Measurements from ENCODE around the gene DNAI1.

DNAI1 gene

GRCh38 chr9:34490360-34490759 is 31.8 kb downstream of the DNAI1 start:
- no peak for DNase-seq (ENCODE audit: low read depth, low spot score)

- no peak for DNase-seq (ENCODE audit: low read depth, low spot score)
These were observed 32.2 kb downstream of the DNAI1 start for GRCh38 chr9:34490760-34491159.

DNA sequence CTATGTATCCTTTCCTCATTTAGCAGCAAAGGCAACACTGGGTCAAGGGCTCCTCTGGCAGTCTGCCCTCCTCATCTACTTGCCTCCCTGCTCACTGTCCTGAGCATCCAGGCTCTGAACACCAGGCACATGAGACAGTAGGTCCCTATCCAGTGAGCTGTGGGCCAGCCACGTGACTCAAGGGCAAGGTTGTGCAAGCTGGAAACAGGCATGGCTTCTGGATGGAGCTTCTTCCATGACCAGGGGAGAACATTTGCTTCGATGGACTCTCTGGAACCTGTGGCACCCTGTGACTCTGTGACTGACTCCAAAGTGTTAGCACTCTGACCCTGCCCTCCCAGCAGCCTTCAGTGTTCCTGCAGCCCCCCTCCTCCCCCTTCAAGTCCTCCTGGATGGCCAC is 33.0 kb downstream of the DNAI1 start:
- no peak for DNase-seq (ENCODE audit: low read depth, low spot score)

- no peak for DNase-seq (ENCODE audit: low read depth, low spot score)
These were observed 33.4 kb downstream of the DNAI1 start for GRCh38 chr9:34492051-34492450.

DNA sequence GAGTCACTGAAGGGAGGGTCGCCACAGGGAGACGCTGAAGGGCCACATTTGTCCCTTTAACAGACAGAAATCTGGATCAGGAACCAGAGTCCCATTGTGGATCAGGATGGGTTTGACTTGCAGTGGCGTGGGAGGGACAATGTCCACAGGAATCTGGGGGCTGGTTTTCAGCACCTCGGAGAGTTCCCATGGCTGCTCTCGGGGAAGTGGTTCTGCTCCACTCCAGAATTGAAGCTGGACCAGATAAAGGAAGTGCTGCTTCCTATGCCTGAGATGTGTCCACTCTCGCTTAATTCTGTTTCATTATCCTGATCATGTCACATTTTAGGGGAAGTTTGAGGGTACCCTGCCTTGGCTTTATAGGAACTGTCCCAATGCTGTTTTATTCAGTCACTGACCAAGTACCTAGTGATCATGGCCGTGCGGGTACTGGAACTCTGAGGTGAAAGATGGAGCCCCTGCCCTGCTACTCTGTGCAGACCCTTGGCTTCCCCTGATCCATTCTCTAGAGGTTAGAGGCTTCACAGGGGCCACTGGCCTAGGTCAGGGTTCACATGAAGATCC is 35.4 kb downstream of the DNAI1 start:
- no peak for DNase-seq (ENCODE audit: low read depth, low spot score)

- no peak for DNase-seq (ENCODE audit: low read depth, low spot score)
These were observed 37.6 kb downstream of the DNAI1 start for GRCh38 chr9:34496149-34496712.

DNA sequence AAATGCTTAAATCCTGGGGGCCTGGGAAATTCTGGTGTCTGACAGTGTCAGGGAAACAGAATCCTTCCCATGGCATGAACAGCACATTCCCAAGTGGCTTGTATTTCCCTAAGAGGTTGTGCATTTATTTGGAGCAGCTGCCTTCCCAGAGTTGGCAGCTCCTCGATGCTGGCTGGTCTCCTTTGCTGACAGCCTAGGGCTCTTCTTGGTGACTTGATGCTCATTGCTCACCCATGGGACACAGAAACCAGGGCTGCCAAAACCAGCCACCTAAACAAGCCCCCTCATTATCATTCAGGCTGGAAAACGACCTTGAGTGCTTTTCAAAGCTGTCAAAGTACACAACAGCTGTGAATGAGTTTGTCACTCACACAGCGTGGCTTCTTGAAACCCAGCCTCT is 39.9 kb downstream of the DNAI1 start:
- no peak for DNase-seq (ENCODE audit: low read depth, low spot score)

DNA sequence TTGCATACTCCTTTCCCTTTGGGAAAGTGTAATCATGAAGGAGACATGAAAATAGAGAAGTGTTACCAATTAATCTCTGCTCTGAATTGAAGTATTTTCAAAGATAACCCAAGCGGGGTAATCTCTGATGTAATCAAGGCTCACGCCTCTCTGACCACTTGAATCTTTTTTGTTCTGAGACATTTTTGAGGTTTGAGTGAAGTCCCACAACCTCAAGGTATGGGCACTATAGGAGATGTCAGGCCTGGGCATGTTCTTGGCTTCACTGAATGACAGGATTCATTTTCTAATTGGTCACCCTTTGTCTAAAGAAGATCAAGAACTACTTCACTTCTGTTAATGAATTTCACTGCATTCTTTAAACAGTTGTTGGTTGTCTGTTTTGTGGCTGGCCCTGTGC is 40.5 kb downstream of the DNAI1 start:
- no peak for DNase-seq (ENCODE audit: low read depth, low spot score)

GRCh38 chr9:34500623-34501267 is 42.1 kb downstream of the DNAI1 start:
- DNase-seq (ENCODE audit: low read depth, low spot score) = no peak

DNA sequence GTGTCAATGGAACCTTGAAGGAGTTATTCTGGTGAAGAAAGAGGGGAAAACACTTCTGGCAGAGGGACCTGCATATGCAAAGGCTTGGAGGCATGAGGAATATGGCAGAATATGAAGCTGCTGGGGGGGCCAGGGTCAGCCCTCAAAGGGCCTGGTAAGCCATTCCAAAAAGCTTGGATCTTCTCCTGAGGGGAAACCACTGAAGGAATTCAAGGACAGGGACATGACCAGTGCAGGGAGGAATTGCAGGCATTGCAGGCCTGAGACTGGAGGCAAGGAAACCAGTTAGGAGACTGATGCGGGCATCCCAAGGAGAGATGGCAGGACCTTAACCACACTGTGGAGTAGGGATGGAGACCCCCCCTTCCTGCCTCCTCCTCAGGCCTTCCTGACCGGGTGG is 42.8 kb downstream of the DNAI1 start:
- DNase-seq (ENCODE audit: low read depth, low spot score) = no peak

DNA sequence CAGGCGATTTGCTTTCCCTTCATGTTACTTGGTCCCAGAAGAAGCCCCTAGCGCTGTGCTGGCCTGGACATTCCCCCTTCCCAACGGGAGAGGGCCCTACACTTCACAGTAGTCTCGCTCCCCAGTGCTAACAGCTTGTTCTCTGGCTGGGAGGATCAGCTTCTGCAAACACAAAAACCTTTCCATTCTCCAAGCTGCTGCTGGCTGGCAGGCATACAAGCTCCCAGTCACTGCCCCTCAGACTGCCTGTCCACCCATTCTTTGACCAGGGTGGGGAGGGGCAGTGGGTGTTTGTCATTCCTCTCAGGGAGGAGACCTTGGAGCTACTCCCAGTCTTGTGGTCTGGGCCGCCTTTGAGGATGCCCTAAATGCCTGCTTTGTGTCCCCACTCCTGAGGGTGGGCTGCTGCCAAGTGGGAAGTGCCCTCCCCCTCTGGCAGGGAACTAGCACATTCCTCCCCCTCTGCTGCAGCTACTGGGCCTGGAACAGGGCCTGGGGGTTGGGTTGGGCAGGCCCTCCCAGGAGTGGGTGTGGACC is 43.4 kb downstream of the DNAI1 start:
- no peak for DNase-seq (ENCODE audit: low read depth, low spot score)

DNA sequence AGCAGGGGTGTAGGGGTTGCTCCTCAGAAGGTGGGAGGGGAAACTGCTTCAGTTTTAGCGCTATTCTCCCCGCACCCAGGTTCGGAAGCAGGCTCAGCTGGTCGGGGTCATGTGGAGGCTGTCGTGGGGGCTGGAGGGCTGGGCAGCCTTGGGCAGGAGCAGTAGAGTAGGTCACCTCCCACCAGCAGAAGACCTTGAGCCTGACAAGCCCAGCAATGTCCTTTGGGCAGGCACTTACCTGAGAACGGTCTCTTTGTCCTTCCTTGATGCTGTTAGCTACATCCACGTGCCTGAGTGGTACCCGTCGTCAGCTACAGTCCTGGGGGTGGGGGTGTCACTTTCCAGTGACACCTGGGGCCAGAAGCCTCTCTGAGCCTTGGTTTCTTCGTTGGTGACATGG is 43.9 kb downstream of the DNAI1 start:
- no peak for DNase-seq (ENCODE audit: low read depth, low spot score)

- DNase-seq (ENCODE audit: low read depth, low spot score) = no peak
These were observed 44.3 kb downstream of the DNAI1 start for GRCh38 chr9:34502891-34503290.

- DNase-seq (ENCODE audit: low read depth, low spot score) = no peak
These were observed 44.8 kb downstream of the DNAI1 start for GRCh38 chr9:34503406-34503805.

DNA sequence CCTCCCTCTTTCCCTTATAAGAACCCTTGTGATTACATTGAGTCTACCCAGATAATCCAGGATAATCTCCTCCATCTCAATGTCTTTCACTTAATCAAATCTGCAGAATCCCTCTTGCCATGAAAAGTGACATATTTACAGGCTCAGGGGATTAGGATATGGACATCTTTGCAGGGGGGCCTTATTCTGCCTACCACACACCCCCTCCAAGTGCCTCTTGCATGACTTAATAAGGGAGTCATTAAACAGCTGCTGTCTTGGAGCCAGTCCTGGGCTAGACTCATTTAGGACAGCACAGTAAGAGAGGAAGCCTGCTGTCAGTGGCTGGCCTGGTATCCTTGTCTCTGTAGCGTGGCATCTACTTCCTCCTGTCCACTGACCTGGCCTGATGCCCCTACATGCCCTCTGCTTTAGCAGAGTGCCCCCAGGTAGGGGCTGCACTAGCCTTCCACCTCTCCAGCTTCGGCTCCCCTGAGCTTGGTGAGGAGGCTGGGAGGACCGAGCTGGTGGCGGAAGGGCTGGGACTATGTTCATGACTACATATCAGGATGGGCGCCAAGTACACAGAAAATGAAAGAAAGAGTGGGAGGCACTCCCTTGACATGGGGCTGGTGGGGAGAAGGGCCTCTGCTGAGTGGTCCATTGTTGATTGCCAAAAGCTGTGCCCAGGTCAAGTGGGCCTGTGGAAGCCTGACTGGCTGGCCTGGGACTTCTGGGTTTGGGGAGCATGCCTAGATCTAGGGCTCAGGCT is 46.9 kb downstream of the DNAI1 start:
- no peak for DNase-seq (ENCODE audit: low read depth, low spot score)

DNA sequence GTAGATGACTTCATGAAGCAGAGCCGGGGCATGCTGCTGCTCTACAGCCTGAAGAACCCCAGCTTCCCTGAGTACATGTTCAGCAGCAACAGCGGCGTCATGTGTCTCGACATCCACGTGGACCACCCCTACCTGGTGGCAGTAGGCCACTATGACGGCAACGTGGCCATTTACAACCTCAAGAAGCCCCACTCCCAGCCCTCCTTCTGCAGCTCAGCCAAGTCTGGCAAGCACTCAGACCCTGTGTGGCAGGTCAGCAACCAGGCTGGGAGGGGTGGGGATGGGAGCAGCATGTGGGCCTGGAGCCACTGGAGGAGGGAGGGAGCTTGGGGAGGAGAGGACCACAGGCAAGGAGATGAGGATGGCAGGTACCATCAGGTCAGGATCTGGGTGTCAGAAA is 48.0 kb downstream of the DNAI1 start:
- no peak for DNase-seq (ENCODE audit: low read depth, low spot score)

DNA sequence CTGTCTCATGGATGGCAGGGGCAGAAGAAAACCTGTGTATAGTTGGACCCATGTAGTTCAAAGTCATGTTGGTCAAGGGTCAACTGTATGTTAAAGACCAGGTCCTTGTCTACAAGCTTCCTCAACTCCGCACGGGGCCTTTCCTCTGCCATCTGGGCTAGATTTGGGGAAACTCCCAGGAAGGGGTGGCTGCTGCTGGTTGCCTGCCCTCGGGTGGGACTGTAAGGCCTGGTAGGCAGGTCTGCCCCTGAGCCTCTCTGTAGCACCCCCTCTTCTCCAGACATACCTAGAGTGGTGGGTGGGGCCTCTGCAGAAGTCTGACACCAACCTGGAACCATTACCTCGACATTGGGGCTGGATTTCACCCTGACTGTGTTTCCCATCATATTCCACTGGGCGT is 49.0 kb downstream of the DNAI1 start:
- no peak for DNase-seq (ENCODE audit: low read depth, low spot score)

DNA sequence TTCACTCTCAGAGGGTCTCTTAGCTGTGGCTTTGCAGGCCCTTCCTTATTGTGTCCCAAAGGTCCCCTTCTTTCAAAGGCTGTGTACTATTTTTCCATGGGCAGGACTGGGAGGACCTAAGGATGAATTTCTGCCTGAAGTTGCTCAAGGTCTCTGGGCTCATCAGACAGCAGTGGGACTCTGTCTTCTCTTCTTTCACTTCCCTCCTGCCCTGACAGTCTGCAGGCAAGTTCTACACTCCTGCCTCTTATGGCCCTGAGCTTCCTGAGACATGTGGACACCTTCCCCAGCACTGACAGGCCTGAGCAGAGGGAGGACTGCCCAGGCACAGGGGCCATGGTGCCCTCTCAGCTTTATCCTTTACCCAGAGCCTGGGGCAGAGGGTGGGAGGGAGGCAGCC is 49.4 kb downstream of the DNAI1 start:
- DNase-seq (ENCODE audit: low read depth, low spot score) = no peak

DNA sequence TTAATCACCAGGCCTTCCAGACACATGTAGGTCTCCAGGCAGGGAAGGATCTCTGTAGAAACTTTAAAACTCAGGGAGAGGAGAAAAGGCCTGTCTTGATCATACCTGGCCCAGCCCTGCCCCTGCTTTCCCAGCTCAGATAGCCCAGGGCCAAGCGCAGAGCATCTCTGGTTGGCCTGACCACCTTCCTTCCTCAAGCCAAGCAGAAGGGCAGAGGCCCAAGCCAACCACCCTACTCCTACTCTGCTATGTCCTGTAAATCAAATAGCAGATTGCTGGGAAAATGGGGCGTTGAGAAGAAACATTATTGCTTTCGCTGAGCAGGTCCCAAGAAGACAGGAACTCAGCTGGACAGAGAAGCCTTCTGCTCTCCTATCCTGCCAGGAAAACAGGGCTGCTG is 49.9 kb downstream of the DNAI1 start:
- DNase-seq (ENCODE audit: low read depth, low spot score) = no peak

DNA sequence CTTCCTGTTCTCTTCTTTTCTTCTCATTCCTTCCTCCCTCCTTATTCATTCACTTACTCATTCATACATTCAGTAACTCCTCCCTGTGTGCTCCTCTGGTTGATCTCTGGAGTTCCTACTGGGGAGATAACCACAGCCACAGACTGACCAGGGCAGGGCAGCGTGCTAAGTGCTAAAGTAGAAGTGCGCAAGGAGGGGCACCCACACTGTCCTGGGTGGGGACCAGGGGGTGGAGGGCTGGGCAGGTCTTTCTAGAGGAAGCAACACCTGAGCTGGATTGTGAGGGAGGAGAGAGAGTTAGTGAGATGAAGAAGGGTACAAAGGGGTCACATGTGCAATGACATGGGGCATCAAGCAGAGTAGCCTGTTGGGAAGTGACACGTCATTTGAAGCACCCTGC is 50.3 kb downstream of the DNAI1 start:
- DNase-seq (ENCODE audit: low read depth, low spot score) = no peak

- DNase-seq (ENCODE audit: low read depth, low spot score) = no peak
These were observed 52.2 kb downstream of the DNAI1 start for GRCh38 chr9:34510497-34511468.
